Measurements from ENCODE around the gene ACVR1B.

GRCh38 chr12:51907856-51908425, 43.6 kb upstream of the ACVR1B start:
- no peak for TF ChIP-seq CTCF (IDR thresholded peaks at IDR 0.05; ENCODE audit: low read depth, low read length)
- no peak for TF ChIP-seq POLR2A (IDR thresholded peaks at IDR 0.05; ENCODE audit: extremely low read depth, insufficient read length)
- TF ChIP-seq MYC (IDR thresholded peaks at IDR 0.05; ENCODE audit: low read depth, low read length): no peak
